ENCODE data around the gene SEC61A2. TPM values are rescaled to one million over a fixed set of nuclear protein-coding genes. Genes with fewer than 3 reads are reported as not detected.

Gene SEC61A2
- polyA plus RNA-seq, 1 of the 3 experiments (the other 2 are of a cell fraction), result 11.9 TPM

DNA sequence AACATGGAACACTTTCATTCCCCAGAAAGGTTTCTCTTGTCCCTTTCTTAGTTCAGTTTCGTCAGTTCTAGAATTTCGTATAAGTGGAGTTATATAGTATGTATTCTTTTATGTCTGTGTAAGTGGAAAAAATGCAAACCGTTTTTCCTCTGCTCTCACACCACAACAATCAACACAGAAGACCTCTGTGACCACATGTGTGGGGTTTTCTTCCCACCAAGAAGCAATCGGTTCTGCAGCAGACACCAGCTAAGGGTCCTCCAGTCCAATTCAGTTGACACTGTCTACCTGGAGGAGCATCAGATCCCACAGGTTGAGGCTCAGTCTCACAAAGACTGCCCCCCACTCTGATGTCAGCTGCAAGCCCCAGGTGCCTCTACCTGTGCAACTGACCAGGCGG lies 72.7 kb downstream of the SEC61A2 start:
- peaks cover 54 to 56% of the 10 kb centered on the region in 2 experiments for H3K36me3 ChIP-seq (replicated peaks in 1 of 2; ENCODE audit: control insufficient read depth in 1 of 2, insufficient read depth in 2 of 2, low read length in 1 of 2)
- no peak overlapping the region for H3K4me2 ChIP-seq
- H3K9me2 ChIP-seq, result no peaks in the 10 kb centered on the region
- CTCF ChIA-PET, result interaction anchor here (0.8 to 9.1 kb wide), 2 partner anchors 13 to 699 kb away, joined by 3 to 78 read pairs; no protein-coding TSS in a partner anchor
- WGBS (ENCODE audit: low lambda C conversion rate), result 89% methylated on average over 5 of the region's 5 CpGs
- H3K4me1 ChIP-seq (ENCODE audit: control insufficient read depth in 1 of 2, insufficient read depth in 2 of 2, low read depth in 1 of 2, low read length in 1 of 2), result peaks cover 0 to 7% of the 10 kb centered on the region in 2 experiments; a peak in 3 of 4 replicates
- TF ChIP-seq RFX5 (IDR thresholded peaks at IDR 0.05; ENCODE audit: low read length) (no peak), EP300 (IDR thresholded peaks at IDR 0.05; ENCODE audit: borderline replicate concordance in 1 of 2, low read depth in 1 of 2, low read length in 1 of 2) (no peak), MEF2A (IDR thresholded peaks at IDR 0.05; ENCODE audit: borderline replicate concordance, low read depth) (no peak), FOSL2 (IDR thresholded peaks at IDR 0.05; ENCODE audit: borderline replicate concordance, low read depth) (no peak), JUND (IDR thresholded peaks at IDR 0.05) (no peak), SMC3 (IDR thresholded peaks at IDR 0.05; ENCODE audit: low read depth, low read length) (no peak), RCOR1 (IDR thresholded peaks at IDR 0.05; ENCODE audit: low read length) (no peak), RXRA (IDR thresholded peaks at IDR 0.05; ENCODE audit: borderline replicate concordance, low read depth) (no peak), CHD2 (IDR thresholded peaks at IDR 0.05; ENCODE audit: low read length, partially characterized antibody) (no peak), NRF1 (IDR thresholded peaks at IDR 0.05; ENCODE audit: low read depth, low read length) (no peak), FOXJ3 (CRISPR knock-in tag; IDR thresholded peaks at IDR 0.05) (no peak), FOXM1 (IDR thresholded peaks at IDR 0.05; ENCODE audit: low read depth) (no peak), ELF1 (IDR thresholded peaks at IDR 0.05) (no peak), NFIC (IDR thresholded peaks at IDR 0.05; ENCODE audit: borderline replicate concordance) (no peak), GABPA (IDR thresholded peaks at IDR 0.05; ENCODE audit: low read depth) (no peak), GATA2 (CRISPR knock-in tag; IDR thresholded peaks at IDR 0.05) (no peak)
- TF ChIP-seq, protein P1, sequence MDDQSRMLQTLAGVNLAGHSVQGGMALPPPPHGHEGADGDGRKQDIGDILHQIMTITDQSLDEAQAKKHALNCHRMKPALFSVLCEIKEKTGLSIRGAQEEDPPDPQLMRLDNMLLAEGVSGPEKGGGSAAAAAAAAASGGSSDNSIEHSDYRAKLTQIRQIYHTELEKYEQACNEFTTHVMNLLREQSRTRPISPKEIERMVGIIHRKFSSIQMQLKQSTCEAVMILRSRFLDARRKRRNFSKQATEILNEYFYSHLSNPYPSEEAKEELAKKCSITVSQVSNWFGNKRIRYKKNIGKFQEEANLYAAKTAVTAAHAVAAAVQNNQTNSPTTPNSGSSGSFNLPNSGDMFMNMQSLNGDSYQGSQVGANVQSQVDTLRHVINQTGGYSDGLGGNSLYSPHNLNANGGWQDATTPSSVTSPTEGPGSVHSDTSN (IDR thresholded peaks at IDR 0.05), result no peak
- TF ChIP-seq, protein P2, sequence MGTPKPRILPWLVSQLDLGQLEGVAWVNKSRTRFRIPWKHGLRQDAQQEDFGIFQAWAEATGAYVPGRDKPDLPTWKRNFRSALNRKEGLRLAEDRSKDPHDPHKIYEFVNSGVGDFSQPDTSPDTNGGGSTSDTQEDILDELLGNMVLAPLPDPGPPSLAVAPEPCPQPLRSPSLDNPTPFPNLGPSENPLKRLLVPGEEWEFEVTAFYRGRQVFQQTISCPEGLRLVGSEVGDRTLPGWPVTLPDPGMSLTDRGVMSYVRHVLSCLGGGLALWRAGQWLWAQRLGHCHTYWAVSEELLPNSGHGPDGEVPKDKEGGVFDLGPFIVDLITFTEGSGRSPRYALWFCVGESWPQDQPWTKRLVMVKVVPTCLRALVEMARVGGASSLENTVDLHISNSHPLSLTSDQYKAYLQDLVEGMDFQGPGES (IDR thresholded peaks at IDR 0.05; ENCODE audit: low read depth, low read length), result no peak
- TF ChIP-seq, protein P3, sequence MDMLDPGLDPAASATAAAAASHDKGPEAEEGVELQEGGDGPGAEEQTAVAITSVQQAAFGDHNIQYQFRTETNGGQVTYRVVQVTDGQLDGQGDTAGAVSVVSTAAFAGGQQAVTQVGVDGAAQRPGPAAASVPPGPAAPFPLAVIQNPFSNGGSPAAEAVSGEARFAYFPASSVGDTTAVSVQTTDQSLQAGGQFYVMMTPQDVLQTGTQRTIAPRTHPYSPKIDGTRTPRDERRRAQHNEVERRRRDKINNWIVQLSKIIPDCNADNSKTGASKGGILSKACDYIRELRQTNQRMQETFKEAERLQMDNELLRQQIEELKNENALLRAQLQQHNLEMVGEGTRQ (IDR thresholded peaks at IDR 0.05; ENCODE audit: borderline replicate concordance, low read depth, low read length), result no peak
- TF ChIP-seq, protein P4, sequence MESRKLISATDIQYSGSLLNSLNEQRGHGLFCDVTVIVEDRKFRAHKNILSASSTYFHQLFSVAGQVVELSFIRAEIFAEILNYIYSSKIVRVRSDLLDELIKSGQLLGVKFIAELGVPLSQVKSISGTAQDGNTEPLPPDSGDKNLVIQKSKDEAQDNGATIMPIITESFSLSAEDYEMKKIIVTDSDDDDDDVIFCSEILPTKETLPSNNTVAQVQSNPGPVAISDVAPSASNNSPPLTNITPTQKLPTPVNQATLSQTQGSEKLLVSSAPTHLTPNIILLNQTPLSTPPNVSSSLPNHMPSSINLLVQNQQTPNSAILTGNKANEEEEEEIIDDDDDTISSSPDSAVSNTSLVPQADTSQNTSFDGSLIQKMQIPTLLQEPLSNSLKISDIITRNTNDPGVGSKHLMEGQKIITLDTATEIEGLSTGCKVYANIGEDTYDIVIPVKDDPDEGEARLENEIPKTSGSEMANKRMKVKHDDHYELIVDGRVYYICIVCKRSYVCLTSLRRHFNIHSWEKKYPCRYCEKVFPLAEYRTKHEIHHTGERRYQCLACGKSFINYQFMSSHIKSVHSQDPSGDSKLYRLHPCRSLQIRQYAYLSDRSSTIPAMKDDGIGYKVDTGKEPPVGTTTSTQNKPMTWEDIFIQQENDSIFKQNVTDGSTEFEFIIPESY (IDR thresholded peaks at IDR 0.05; ENCODE audit: borderline replicate concordance, low read depth), result no peak
- H4K20me1 ChIP-seq (ENCODE audit: insufficient read depth), result peaks cover 37% of the 10 kb centered on the region; the same call in 1 of the 2 replicates
- H3K9ac ChIP-seq, result no peak overlapping the region
- H3K79me2 ChIP-seq (ENCODE audit: insufficient read depth), result peaks cover 98% of the 10 kb centered on the region
- no peak overlapping the region for H2AFZ ChIP-seq (ENCODE audit: low read depth)
- no peaks in the 10 kb centered on the region for H3K27me3 ChIP-seq (ENCODE audit: insufficient read depth)
- POLR2A ChIA-PET, result no interaction called here
- no peaks in the 10 kb centered on the region for H3K9me3 ChIP-seq
- no peaks in the 10 kb centered on the region for H3F3A ChIP-seq (replicated peaks; ENCODE audit: insufficient read depth)
- no peak for DNase-seq
- no peak overlapping the region for H3K27ac ChIP-seq (ENCODE audit: low read depth in 2 of 2, low read length in 1 of 2)
- no peak overlapping the region for H3K4me3 ChIP-seq (ENCODE audit: low read depth in 2 of 2, low read length in 1 of 2)
